ENCODE results near the gene STOM.

Gene STOM

DNA sequence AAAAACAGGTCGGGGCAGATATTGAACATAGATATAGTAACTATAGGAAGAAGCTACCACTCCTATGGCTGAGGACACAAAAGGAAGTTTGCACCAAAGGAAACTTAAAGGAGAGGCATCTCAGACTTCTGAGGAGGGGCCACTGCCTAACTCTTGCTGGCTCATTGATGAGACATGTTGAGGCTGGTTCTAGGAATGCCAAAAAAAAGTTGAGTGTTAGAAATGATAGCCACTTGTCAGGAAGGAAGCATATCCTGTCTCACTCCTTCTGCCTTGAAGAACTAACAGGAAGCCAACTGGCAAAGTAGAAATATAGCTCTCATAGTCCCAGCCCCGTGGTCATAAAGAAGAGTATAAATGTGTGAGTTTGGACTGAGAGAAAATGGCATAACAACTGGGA lies 23.3 kb upstream of the STOM start:
- H3K36me3 ChIP-seq (ENCODE audit: control insufficient read depth, insufficient read depth, low read length) = no peaks in the 10 kb centered on the region
- H3K27ac ChIP-seq (ENCODE audit: low read depth, low read length, severe bottlenecking) = no peak overlapping the region
- peaks cover 14% of the 10 kb centered on the region for H3K4me1 ChIP-seq (ENCODE audit: control insufficient read depth, insufficient read depth, low read length, poor library complexity, severe bottlenecking)
- peaks cover 11% of the 10 kb centered on the region for H3K9me3 ChIP-seq (ENCODE audit: control insufficient read depth, low read length)
- H3K4me3 ChIP-seq (ENCODE audit: extremely low read depth, insufficient read depth, low read length, poor library complexity, severe bottlenecking) = no peak overlapping the region
- WGBS, 2 experiments (ENCODE audit: insufficient coverage in 2 of 2) = no CpG with 5 or more reads among the region's 2 CpGs

DNA sequence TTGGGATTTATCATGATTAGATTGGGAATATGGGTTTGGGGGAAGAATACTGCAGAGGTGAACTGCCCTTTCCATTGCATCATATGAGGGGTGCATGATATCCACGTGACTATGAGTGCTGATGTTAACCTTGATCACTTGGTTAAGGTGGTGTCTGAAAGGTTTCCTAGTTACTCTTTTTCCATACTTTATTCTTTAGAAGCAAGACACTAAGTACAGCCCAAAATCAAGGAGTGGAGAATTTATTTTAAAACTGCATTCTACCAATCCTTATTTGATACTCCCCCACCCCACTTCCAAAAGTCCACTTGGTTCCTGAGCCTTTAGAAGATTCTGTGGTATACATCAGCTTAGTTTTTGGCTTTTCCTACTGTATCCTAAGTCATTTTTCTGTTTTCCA lies 20.3 kb upstream of the STOM start:
- WGBS, 2 experiments (ENCODE audit: insufficient coverage in 2 of 2) = 86% methylated on average over 1 of the region's 1 CpG; no CpG with 5 or more reads in 1 of the 2 experiments
- Histone ChIP-seq H3K36me3 (ENCODE audit: control insufficient read depth, insufficient read depth, low read length) (no peaks in the 10 kb centered on the region), H3K27ac (ENCODE audit: low read depth, low read length, severe bottlenecking) (no peak overlapping the region), H3K9me3 (ENCODE audit: control insufficient read depth, low read length) (no peaks in the 10 kb centered on the region), H3K4me1 (ENCODE audit: control insufficient read depth, insufficient read depth, low read length, poor library complexity, severe bottlenecking) (peaks cover 14% of the 10 kb centered on the region), H3K4me3 (ENCODE audit: extremely low read depth, insufficient read depth, low read length, poor library complexity, severe bottlenecking) (no peak overlapping the region)

DNA sequence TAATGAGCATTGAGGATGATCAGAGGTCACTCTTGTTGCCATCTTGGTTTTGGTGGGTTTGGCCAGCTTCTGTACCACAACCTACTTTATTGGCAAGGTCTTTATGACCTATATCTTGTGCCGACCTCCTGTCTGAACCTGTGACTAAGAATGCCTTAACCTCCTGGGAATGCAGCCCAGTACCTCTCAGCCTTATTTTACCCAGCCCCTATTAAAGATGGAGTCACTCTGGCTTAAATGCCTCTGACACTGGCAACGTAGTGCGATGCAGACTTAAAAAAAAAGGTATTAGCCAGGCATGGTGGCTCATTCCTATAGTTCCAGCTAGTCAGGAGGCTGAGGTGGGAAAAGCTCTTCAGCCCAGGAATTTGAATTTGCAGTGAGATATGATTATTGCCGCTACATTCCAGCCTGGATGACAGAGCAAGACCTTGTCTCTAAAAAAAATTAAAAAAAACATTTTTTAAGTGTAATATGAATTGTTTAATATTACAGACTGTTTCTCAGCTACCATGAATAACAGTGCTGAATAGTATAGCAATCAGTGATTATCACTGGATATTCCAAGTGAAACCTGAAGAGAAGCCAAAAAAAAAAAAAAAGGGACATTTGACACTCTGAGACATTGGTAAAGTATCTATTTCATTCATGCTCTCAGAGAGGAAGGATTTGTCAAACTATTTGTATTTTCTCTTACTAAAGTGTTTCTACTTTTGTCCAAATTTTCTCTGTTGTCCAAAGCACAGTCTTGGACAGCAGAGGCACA lies 18.3 kb upstream of the STOM start:
- no peaks in the 10 kb centered on the region for H3K9me3 ChIP-seq (ENCODE audit: control insufficient read depth, low read length)
- H3K4me1 ChIP-seq (ENCODE audit: control insufficient read depth, insufficient read depth, low read length, poor library complexity, severe bottlenecking) = peaks cover 9% of the 10 kb centered on the region
- H3K27ac ChIP-seq (ENCODE audit: low read depth, low read length, severe bottlenecking) = no peak overlapping the region
- 92 to 93% methylated on average over 2 to 3 of the region's 4 CpGs for WGBS, 2 experiments (ENCODE audit: insufficient coverage in 2 of 2)
- no peak overlapping the region for H3K4me3 ChIP-seq (ENCODE audit: extremely low read depth, insufficient read depth, low read length, poor library complexity, severe bottlenecking)
- no peaks in the 10 kb centered on the region for H3K36me3 ChIP-seq (ENCODE audit: control insufficient read depth, insufficient read depth, low read length)

DNA sequence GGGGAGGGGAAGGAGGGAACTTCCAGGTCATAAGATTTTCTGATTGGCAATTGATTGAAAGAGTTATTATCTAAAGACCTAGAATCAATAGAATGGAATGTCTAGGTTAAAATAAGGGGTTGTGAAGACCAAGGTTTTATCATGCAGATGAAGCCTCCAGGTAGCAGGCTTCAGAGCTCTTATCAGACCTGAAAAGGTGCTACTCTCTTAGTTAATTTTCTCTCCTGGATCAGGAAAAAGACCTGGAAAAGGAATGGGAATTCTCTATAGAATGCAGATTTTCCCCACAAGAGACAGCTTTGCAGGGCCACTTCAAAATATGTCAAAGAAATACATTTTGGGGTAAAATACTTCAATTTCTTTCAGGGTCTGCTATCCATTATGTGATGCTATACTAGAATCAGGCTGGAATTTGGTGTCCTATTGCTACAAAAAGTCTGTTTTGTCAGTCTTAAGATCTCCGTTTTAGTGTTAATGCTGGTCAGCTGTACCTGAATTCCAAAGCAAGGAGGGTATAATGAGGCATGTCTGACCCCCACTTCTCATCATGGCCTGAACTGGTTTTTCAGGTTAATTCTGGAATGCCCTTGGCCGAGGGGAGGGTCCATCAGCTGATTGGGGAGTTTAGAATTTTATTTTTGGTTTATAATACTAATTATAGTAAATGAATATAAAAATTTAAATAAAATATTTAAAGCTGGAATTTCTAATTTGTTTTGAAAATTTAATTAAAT lies 16.6 kb upstream of the STOM start:
- no peak overlapping the region for H3K4me3 ChIP-seq (ENCODE audit: extremely low read depth, insufficient read depth, low read length, poor library complexity, severe bottlenecking)
- no peaks in the 10 kb centered on the region for H3K36me3 ChIP-seq (ENCODE audit: control insufficient read depth, insufficient read depth, low read length)
- no peaks in the 10 kb centered on the region for H3K9me3 ChIP-seq (ENCODE audit: control insufficient read depth, low read length)
- WGBS, 2 experiments (ENCODE audit: insufficient coverage in 2 of 2) = 92 to 100% methylated on average over 1 of the region's 2 CpGs
- H3K27ac ChIP-seq (ENCODE audit: low read depth, low read length, severe bottlenecking) = no peak overlapping the region
- no peaks in the 10 kb centered on the region for H3K4me1 ChIP-seq (ENCODE audit: control insufficient read depth, insufficient read depth, low read length, poor library complexity, severe bottlenecking)

DNA sequence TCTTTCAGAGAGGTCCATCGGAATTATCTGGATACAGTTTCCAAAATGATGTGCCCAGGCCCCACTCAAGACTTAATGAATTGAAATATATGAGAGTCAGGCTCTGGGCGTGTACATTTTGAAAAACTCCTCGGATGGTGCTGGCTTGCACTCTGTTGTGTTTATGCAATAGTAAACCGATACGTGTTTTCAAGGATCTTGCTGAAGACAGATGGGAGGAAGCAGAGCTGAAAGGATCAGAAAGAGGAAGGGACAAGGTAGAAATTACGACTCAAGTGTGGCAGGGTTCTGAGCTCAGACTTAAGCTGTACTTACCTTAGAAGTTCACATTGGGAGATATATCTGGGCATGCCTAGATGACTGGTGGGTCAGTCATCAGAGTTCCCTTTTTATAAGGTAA lies 13.7 kb upstream of the STOM start:
- H3K36me3 ChIP-seq (ENCODE audit: control insufficient read depth, insufficient read depth, low read length) = no peaks in the 10 kb centered on the region
- no peaks in the 10 kb centered on the region for H3K4me1 ChIP-seq (ENCODE audit: control insufficient read depth, insufficient read depth, low read length, poor library complexity, severe bottlenecking)
- 92 to 96% methylated on average over 4 to 5 of the region's 6 CpGs for WGBS, 2 experiments (ENCODE audit: insufficient coverage in 2 of 2)
- H3K4me3 ChIP-seq (ENCODE audit: extremely low read depth, insufficient read depth, low read length, poor library complexity, severe bottlenecking) = no peak overlapping the region
- no peak overlapping the region for H3K27ac ChIP-seq (ENCODE audit: low read depth, low read length, severe bottlenecking)
- no peaks in the 10 kb centered on the region for H3K9me3 ChIP-seq (ENCODE audit: control insufficient read depth, low read length)

DNA sequence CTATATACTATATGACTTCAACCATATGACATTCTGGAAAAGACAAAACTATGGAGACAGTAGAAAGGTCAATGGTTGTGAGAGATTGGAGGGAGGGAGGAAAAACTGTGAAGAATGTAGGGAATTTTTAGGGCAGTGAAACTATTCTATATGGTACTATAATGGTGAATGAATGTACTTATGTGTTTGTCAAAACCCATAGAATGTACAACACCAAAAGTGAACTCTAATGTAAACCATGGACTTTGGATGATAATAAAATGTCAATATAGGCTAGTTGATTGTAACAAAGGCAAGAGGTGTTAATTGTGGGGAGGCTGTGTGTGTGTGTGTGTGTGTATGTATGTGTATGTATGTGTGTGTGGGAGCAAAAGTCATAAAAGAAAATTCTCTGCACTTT lies 10.8 kb upstream of the STOM start:
- no peaks in the 10 kb centered on the region for H3K4me1 ChIP-seq (ENCODE audit: control insufficient read depth, insufficient read depth, low read length, poor library complexity, severe bottlenecking)
- no peak overlapping the region for H3K4me3 ChIP-seq (ENCODE audit: extremely low read depth, insufficient read depth, low read length, poor library complexity, severe bottlenecking)
- H3K27ac ChIP-seq (ENCODE audit: low read depth, low read length, severe bottlenecking) = no peak overlapping the region
- H3K36me3 ChIP-seq (ENCODE audit: control insufficient read depth, insufficient read depth, low read length) = no peaks in the 10 kb centered on the region
- no peaks in the 10 kb centered on the region for H3K9me3 ChIP-seq (ENCODE audit: control insufficient read depth, low read length)

DNA sequence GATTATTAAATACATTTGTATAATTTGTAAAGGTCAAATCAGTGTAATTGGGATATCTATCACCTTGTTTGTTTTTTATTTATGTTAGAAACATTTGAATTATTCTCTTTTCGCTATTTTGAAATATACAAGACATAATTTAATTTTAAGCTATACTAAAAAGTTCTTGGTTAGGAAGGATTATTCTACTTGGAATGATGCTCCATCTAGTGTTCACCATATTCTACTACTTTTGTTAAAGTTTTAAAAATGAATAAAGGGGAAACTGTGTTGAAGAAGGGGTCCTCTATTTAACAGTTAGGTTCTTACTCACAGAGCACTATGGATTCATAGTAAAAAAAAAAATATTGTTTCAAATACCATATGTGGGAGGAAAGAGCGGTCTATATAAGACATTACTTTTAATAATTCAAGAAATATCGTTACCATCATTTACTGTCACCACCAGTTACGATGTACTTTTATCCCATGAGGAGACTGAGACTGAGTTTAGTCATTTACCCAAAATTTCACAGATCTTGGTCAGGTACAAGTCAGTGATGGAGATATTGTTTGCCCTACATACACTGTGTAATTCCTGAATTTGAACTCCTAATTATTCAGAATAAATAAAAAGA lies 6.3 kb upstream of the STOM start:
- no peaks in the 10 kb centered on the region for H3K36me3 ChIP-seq (ENCODE audit: control insufficient read depth, insufficient read depth, low read length)
- H3K27ac ChIP-seq (ENCODE audit: low read depth, low read length, severe bottlenecking) = no peak overlapping the region
- H3K4me3 ChIP-seq (ENCODE audit: extremely low read depth, insufficient read depth, low read length, poor library complexity, severe bottlenecking) = no peak overlapping the region
- WGBS, 2 experiments (ENCODE audit: insufficient coverage in 2 of 2) = no CpG with 5 or more reads among the region's 4 CpGs
- no peaks in the 10 kb centered on the region for H3K4me1 ChIP-seq (ENCODE audit: control insufficient read depth, insufficient read depth, low read length, poor library complexity, severe bottlenecking)
- H3K9me3 ChIP-seq (ENCODE audit: control insufficient read depth, low read length) = no peaks in the 10 kb centered on the region

DNA sequence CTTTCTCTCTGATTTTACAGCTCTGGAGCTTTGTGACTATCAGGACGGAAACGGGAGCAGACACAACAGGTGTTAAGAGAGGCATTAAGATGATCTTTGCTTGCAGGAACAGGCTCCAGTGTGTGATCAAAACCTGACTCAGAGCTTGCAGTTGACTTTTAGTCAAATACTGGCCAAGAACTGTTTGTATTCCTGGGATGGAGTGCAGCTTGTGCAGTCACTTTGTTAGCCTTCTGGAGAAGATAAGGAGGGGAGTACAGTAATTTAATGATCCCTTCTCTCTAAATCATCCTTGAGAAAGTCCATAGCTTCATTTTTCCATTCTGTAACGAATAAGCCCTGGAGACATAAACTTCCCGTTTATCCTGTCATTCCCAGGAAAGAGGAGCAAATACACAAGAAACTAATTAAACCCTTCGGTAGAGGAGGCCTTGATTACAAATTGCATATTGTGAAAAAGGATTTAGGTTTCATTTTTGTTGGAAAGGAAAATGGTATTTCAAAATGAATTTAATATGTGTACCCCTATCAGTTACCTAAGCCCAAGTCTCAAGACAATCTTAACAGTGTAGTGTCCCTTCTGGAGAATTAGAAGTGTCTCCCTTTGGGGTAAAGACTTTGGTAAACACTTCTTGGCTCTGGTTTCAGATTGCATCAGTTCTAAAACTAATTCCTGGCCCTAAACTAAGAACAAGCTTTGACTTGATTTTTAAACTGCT lies 3.1 kb upstream of the STOM start:
- peak overlapping the region; percentile 29 for H3K27ac ChIP-seq (ENCODE audit: low read depth, low read length, severe bottlenecking)
- no peak overlapping the region for H3K4me3 ChIP-seq (ENCODE audit: extremely low read depth, insufficient read depth, low read length, poor library complexity, severe bottlenecking)
- H3K36me3 ChIP-seq (ENCODE audit: control insufficient read depth, insufficient read depth, low read length) = no peaks in the 10 kb centered on the region
- H3K4me1 ChIP-seq (ENCODE audit: control insufficient read depth, insufficient read depth, low read length, poor library complexity, severe bottlenecking) = peaks cover 4% of the 10 kb centered on the region
- H3K9me3 ChIP-seq (ENCODE audit: control insufficient read depth, low read length) = peaks cover 4% of the 10 kb centered on the region
- WGBS, 2 experiments (ENCODE audit: insufficient coverage in 2 of 2) = 84 to 85% methylated on average over 2 to 3 of the region's 5 CpGs

DNA sequence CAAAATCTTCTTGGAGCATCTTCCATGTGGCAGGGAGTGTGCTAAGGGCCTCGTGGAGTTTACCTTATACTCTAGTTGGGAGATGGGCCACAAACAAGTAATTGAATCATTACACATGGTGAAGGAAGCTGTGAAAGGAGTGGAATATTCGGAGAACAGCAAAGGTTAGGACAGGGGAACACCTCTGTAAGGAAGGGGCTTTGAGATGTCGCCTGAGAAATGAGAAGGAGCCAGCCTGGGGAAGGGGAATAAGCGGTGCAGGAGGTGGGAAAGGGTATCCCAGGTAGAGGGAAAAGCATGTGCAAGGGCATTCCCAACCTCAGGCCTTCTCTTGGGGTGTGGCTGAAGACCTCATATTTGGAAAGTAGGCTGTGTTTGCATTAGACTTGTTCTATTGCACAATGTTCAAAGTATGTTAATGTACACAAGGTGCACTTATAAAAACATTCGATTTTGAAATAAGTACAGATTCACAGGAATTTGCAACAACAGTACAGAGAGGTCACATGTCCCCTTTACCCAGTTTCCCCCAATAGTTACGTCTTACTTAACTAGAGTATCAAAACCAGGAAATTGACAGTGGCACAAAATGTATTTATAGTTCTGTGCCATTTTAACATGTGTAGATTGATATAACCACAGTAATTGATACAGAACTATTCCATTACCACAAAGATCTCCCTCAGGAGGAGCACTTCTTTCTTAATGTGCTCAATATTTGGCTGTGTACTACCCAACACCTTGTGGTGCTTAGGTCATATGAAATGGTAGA lies 2.4 kb upstream of the STOM start:
- Histone ChIP-seq H3K36me3 (ENCODE audit: control insufficient read depth, insufficient read depth, low read length) (no peaks in the 10 kb centered on the region), H3K27ac (ENCODE audit: low read depth, low read length, severe bottlenecking) (peak overlapping the region; percentile 29)
- 81 to 89% methylated on average over 3 to 5 of the region's 6 CpGs for WGBS, 2 experiments (ENCODE audit: insufficient coverage in 2 of 2)

DNA sequence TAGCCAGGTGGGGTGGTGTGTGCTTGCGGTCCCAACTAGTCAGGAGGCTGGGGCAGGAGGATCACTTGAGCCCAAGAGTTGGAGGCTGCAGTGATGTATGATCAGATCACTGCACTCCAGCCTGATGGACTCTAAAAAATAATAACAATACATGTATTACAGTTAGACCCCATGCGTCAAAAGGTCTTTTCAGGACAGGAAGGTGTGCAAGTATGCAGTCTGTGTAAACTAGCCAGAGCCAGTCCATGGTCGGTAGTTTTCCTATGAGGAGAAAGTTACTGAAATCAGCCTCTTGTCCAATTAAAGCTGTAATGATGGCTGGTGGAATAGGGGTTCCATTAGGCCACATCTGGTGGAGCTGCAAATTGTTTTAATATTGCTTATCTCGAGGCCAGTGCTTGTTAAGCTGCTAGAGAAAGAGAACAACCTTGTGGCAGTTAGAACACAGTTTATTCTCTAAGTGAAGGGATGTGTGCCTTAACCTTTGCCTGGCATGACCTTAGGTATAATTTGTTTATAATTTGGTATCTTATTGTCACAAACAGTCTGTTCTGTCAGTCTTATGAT lies 1.5 kb upstream of the STOM start:
- Histone ChIP-seq H3K4me1 (ENCODE audit: control insufficient read depth, insufficient read depth, low read length, poor library complexity, severe bottlenecking) (peaks cover 4% of the 10 kb centered on the region), H3K4me3 (ENCODE audit: extremely low read depth, insufficient read depth, low read length, poor library complexity, severe bottlenecking) (no peak overlapping the region), H3K27ac (ENCODE audit: low read depth, low read length, severe bottlenecking) (no peak overlapping the region), H3K36me3 (ENCODE audit: control insufficient read depth, insufficient read depth, low read length) (no peaks in the 10 kb centered on the region), H3K9me3 (ENCODE audit: control insufficient read depth, low read length) (peaks cover 4% of the 10 kb centered on the region)
- 90 to 96% methylated on average over 2 to 3 of the region's 4 CpGs for WGBS, 2 experiments (ENCODE audit: insufficient coverage in 2 of 2)

More for the DNA sequence above, 2.4 kb upstream of the STOM start:
- Histone ChIP-seq H3K4me1 (ENCODE audit: control insufficient read depth, insufficient read depth, low read length, poor library complexity, severe bottlenecking) (peaks cover 4% of the 10 kb centered on the region), H3K4me3 (ENCODE audit: extremely low read depth, insufficient read depth, low read length, poor library complexity, severe bottlenecking) (no peak overlapping the region), H3K9me3 (ENCODE audit: control insufficient read depth, low read length) (peaks cover 4% of the 10 kb centered on the region)

All from mesodermal cell (in vitro differentiated cells).